DND-41 (cell line): Measurements from ENCODE around the gene RNF138.

Experiments used
- ATAC-seq: fragments of 200-7000 bp; cut with Tn5 transposase; 3 replicates; pipeline ENCODE4 v1.9.1; 2021; ENCODE audit warnings: low read depth; ENCODE audit not compliant: insufficient read depth
- DNase-seq: peaks from one replicate; pipeline ENCODE4 v3.0.0-alpha.2; 2020
- H2AFZ ChIP-seq: 2 replicates; pipeline ENCODE4 v1.6.0; 2012; ENCODE audit warnings: low read depth, low read length
- H3K27ac ChIP-seq: 2 replicates; pipeline ENCODE4 v1.5.1; 2012; ENCODE audit warnings: low read length, inconsistent platforms
- H3K27me3 ChIP-seq: fragments of 200-600 bp; sonication (generic); 2 replicates; pipeline ENCODE4 v1.6.0; 2012; ENCODE audit warnings: low read length, mild to moderate bottlenecking, inconsistent platforms; ENCODE audit not compliant: insufficient read depth, poor library complexity
- H3K36me3 ChIP-seq: 2 replicates; pipeline ENCODE4 v1.5.1; 2012; ENCODE audit warnings: low read length, inconsistent platforms; ENCODE audit not compliant: insufficient read depth
- H3K4me1 ChIP-seq: 2 replicates; pipeline ENCODE4 v1.5.1; 2012; ENCODE audit warnings: mild to moderate bottlenecking, low read length; ENCODE audit not compliant: insufficient read depth
- H3K4me2 ChIP-seq: 2 replicates; pipeline ENCODE4 v1.6.0; 2012; ENCODE audit warnings: mild to moderate bottlenecking, moderate library complexity, low read length, inconsistent platforms; ENCODE audit not compliant: insufficient read depth
- H3K4me3 ChIP-seq, 2 experiments: fragments of 200-600 bp in 1 of 2; shearing (Covaris generic) in 1 of 2; 2 replicates each; pipeline ENCODE4 v1.5.1; 2012 to 2016; ENCODE audit warnings: inconsistent platforms in 2 of 2, low read length in 2 of 2, mild to moderate bottlenecking in 2 of 2, low read depth in 1 of 2, moderate library complexity in 1 of 2
- H3K79me2 ChIP-seq: 2 replicates; pipeline ENCODE4 v1.6.0; 2012; ENCODE audit warnings: low read length, inconsistent platforms; ENCODE audit not compliant: insufficient read depth
- H3K9ac ChIP-seq: 2 replicates; pipeline ENCODE4 v1.6.0; 2012; ENCODE audit warnings: low read depth, mild to moderate bottlenecking, inconsistent platforms, low read length, moderate library complexity
- H3K9me3 ChIP-seq: 2 replicates; pipeline ENCODE4 v1.5.1; 2012; ENCODE audit warnings: low read length, moderate library complexity, mild to moderate bottlenecking, inconsistent platforms; ENCODE audit not compliant: insufficient read depth, severe bottlenecking
- H4K20me1 ChIP-seq: 2 replicates; pipeline ENCODE4 v1.6.0; 2012; ENCODE audit warnings: low read length; ENCODE audit not compliant: insufficient read depth
- CTCF ChIP-seq: IDR thresholded peaks from 2 replicates; pipeline ENCODE4 v1.5.1; 2012; ENCODE audit warnings: borderline replicate concordance, low read length, moderate library complexity, mild to moderate bottlenecking; ENCODE audit not compliant: poor library complexity, severe bottlenecking; ENCODE audit errors: extremely low read depth
- EZH2 ChIP-seq: IDR thresholded peaks from 3 replicates; pipeline ENCODE4 v1.6.1; 2012; ENCODE audit warnings: borderline replicate concordance, low read depth, mild to moderate bottlenecking, moderate library complexity, low read length, inconsistent platforms; ENCODE audit not compliant: severe bottlenecking

Gene RNF138

GRCh38 chr18:32091724-32092421 lies at the start of gene RNF138:
TSS of gene RNF138 (plus strand) at chr18:32091874. CDS start at chr18:32092777, 903 bp downstream.
- Histone ChIP-seq H3K27me3 (no peaks in the 10 kb centered on the region), H3K27ac (peak within 1 kb of the TSS; percentile 94), H4K20me1 (peaks cover 41% of the 10 kb centered on the region), H3K36me3 (peaks cover 39% of the 10 kb centered on the region), H3K4me1 (peaks cover 43% of the 10 kb centered on the region), H3K4me2 (peak within 1 kb of the TSS; percentile 84), H2AFZ (peak within 1 kb of the TSS; percentile 97), H3K79me2 (peaks cover 44% of the 10 kb centered on the region), H3K9me3 (no peaks in the 10 kb centered on the region), H3K9ac (peak within 1 kb of the TSS; percentile 98), H3K4me3 (peak within 1 kb of the TSS; percentile 95 to 98)
- DNase-seq (peak; percentile 89), ATAC-seq (peak; percentile 68)
- TF ChIP-seq EZH2 (no peak), CTCF (no peak)

- no peak for TF ChIP-seq CTCF
- TF ChIP-seq EZH2 = no peak
- ATAC-seq (no peak), DNase-seq (no peak)
- Histone ChIP-seq H2AFZ (no peak overlapping the region), H3K36me3 (peaks cover 3% of the 10 kb centered on the region; the same call in 1 of the 2 replicates), H3K4me3 (no peak overlapping the region), H3K9ac (no peak overlapping the region), H3K4me2 (no peak overlapping the region), H4K20me1 (no peaks in the 10 kb centered on the region), H3K79me2 (no peaks in the 10 kb centered on the region), H3K9me3 (no peaks in the 10 kb centered on the region), H3K4me1 (peaks cover 33% of the 10 kb centered on the region), H3K27ac (no peak overlapping the region), H3K27me3 (no peaks in the 10 kb centered on the region)
Observed at GRCh38 chr18:32042337-32042736, 49.3 kb upstream of the RNF138 start.

- ATAC-seq (peak; percentile 47; the same call in 2 of the 3 replicates), DNase-seq (no peak)
- Histone ChIP-seq H3K4me2 (0 out of 2 replicates have a peak overlapping the region, but pooled peaks have one; percentile 5), H3K9me3 (no peaks in the 10 kb centered on the region), H3K4me1 (peaks cover 29% of the 10 kb centered on the region), H3K36me3 (no peaks in the 10 kb centered on the region), H3K27ac (peak overlapping the region; percentile 67), H3K27me3 (no peaks in the 10 kb centered on the region), H3K79me2 (no peaks in the 10 kb centered on the region), H3K4me3 (no peak overlapping the region), H3K9ac (no peak overlapping the region), H2AFZ (no peak overlapping the region), H4K20me1 (peaks cover 5% of the 10 kb centered on the region; the same call in 1 of the 2 replicates)
- TF ChIP-seq CTCF (no peak), EZH2 (no peak)
Observed at GRCh38 chr18:32048507-32049091, 43.1 kb upstream of the RNF138 start.
